DMS79 (cell line): ENCODE data around the gene PMPCA.

Source experiments
- DNase-seq: peaks from one replicate; lab custom pipeline; 2025; lab: John Stamatoyannopoulos, UW

Gene PMPCA, protein sequence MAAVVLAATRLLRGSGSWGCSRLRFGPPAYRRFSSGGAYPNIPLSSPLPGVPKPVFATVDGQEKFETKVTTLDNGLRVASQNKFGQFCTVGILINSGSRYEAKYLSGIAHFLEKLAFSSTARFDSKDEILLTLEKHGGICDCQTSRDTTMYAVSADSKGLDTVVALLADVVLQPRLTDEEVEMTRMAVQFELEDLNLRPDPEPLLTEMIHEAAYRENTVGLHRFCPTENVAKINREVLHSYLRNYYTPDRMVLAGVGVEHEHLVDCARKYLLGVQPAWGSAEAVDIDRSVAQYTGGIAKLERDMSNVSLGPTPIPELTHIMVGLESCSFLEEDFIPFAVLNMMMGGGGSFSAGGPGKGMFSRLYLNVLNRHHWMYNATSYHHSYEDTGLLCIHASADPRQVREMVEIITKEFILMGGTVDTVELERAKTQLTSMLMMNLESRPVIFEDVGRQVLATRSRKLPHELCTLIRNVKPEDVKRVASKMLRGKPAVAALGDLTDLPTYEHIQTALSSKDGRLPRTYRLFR

DNA sequence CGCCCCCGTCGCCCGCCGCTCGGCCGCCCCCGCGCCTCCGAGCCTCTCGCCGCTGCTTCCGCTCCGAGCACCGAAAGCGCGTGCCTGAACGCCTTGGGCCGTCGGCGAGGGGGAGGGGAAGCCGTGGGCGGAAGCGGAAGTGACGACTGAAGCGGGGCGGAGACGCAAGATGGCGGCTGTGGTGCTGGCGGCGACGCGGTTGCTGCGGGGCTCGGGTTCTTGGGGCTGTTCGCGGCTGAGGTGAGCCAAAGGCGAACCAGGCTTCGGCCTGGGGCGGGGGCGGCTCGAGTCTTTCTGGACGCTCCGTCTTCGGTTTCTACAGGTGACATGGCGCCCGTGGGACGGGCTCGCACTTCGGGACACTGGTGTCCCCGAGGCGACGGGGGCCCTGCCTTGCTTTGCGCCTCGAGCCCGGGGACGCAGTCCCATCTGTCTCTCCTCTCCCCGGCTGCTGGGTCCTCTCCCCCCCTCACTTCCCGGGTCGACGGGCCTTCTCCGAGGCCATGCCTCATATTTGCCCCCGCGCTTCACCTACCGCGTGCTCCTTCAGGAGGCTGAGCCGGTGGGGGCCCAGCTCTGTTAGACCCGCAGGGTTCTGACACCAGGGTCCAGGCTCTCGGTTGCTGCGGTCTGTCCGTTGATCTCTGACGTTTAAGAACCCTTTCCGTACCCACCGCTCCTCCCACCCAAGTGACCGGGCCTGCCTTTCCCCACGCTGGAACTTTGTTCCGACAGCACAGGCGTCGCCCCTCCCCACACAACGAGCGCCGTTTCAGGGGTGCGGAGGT, at the start of gene PMPCA, which contains the start of gene ENTR1:
Gene PMPCA, plus strand, starts transcription at position 159 of the 788 bp plus-strand sequence. Its CDS starts 11 bp downstream, at position 170.
Gene ENTR1, minus strand, starts transcription at position 115 of the 788 bp plus-strand sequence. CDS start 217 bp downstream, outside the sequence.
- peak; percentile 79 for DNase-seq

DNA sequence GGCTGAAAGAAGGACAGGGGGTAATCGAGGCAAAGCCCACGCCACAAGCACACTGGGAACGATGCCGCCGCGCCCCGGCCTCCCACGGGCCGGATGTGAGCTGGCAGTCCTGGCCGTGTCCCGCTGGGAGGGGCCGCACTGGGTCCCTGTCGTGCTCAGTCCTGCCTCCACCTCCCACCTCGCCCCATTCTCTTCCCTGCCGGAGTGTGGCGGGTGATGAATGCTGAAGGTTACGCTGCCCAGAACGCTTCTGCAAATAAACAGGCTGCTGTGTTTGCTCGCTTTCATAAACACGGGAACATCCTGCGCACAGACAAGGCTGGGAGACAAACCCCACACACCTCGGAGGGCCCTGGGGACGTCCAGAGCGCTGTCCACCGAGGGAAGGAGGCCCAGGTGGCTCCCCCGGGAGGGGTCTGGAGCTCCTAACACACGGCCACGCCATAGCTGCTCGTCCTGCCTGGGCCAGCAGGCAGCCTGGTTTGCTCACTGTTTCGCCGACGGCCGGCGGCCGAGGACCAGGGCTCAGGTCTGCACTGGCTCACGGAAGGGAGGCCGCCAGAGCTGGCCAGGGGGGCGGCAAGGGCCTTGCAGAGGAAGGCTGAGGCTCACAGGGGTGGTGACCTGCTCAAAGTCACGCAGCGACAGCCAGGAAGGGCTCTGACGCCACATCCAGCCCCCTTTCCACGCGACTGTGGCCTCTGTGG, 49.3 kb upstream of the PMPCA start:
- DNase-seq: no peak

DNA sequence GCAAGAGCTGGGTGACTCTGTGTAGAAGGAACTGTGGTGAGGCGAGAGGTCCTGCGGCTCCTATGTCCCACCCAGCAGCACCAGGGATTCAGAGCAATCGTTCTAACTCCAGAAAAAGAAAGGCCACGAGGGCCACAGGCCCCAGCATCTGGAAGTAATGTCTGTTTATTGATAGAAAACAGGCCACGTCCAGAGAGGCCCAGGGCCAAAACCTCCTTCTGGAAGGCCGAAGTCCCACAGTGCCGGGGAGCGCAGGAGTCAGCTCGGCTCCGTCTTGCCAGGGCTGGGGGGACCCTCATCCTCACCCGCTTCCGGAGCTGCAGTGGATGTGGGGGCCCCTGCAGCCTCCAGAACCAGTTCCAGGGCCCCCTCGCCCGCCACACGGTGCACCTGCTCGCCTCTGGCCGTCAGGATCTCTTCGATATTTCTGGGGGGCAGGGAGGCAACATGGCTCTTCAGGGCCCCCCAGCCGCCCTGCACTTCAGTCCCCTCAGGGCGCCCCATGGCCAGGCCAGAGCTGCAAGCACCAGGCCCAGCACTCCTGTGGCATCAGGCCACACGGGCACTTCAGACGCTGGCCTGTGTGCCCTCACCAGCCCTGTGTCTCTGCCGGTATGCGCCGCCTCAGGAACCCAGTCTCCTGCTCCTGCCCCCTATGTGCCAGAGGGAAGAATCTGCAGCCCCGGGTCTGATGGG, 48.6 kb upstream of the PMPCA start:
- no peak for DNase-seq

DNA sequence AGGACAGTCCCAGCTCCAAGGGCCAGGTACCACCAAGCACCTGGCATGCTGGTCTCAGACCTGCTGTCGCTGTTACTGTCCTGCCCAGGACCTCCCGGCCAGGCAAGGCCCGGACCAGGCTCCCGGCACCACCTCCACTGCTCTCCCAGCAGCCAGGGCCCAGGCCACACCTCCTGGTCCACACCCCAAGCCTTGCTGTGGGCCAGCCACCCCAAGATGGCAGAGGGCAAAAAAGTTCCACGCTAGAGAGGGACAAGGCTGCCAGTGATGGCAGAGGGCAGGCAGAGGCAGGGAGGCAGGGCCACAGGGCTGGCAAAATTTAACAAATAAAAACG, 48.0 kb upstream of the PMPCA start:
- no peak for DNase-seq

DNA sequence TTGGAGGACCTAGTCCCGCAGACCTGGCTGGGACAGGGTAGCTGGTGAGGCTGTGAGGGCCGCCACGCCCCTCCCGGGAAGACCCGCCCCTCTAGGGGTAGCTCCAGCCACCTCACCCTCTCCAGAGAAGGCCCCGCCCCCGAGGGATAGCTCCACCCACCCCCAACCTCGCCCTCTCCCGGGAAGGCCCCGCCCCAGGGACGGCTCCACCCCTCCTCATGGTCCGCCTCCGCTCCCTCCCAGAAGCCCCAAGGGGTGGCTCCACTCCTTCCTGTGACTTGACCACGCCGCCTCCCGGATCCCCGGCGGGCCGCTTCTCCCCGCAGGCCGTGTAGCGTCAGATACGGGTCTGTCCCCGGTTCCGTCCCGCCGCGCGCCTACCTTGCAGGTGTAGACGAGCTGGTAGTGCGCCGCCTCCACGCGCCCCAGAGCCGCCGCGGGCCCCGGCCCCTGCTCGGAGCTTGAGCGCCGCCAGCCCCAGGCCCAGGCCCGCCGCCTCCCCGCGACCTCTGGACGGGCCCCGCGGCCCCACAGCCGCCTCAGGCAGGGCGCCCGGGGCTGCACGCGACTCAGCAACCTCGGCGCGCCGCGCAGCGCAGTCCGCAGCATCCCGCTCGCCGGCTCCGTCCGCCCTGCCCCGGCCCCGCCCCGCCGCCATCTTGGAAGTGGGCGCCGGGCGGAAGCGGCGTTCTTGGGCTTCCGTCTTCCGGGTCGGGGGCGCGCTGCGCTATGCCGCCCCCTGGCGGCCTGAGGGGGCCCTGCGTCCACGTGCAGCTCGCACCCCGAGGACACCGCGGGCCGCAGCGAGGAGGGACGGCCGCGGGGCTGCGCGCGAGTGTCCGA, 47.1 kb upstream of the PMPCA start, which contains the start of gene DNLZ:
Gene DNLZ, minus strand, starts transcription at position 639 of the 843 bp plus-strand sequence. Its CDS starts 30 bp downstream, at position 609.
- DNase-seq: peak; percentile 78

DNA sequence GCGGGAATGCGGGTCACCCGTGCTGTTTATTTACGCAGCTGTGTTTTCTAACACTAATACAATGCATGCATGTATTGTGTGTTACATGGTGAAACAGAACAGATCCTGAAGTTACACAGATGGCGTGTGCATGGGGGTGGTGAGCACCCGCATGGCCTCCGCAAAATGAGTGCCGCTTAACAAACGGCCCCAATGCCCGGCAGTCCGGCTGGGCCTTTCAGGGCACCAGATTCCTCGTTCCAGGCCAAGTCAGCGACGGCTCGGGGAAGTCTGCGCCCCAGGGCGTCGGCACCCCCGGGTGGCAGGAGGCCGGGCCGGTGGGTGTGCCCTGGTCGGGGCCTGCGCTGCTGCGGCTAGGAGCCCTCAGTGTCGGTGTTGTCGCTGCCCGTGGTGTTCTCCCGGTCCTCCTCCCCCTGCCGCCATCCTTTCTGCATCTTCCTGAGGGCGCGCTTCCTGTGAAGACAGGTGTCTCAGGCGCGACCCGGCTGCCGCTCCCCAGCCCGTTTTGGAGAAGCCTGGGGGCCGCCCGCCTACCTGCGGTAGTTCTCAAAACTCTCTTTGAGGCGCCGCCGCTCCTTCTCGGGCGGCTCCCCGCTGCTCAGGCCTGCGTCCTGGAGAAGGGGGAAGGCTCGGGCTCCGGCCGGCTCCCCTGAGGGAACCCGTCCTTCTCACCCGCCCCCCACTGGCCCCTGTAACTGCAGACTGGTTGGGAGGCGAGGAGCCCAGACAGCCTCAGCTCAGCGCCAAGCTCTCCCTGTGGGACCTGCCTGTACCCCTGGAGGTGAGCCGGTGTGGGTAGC, 46.3 kb upstream of the PMPCA start:
- DNase-seq: peak; percentile 29

DNA sequence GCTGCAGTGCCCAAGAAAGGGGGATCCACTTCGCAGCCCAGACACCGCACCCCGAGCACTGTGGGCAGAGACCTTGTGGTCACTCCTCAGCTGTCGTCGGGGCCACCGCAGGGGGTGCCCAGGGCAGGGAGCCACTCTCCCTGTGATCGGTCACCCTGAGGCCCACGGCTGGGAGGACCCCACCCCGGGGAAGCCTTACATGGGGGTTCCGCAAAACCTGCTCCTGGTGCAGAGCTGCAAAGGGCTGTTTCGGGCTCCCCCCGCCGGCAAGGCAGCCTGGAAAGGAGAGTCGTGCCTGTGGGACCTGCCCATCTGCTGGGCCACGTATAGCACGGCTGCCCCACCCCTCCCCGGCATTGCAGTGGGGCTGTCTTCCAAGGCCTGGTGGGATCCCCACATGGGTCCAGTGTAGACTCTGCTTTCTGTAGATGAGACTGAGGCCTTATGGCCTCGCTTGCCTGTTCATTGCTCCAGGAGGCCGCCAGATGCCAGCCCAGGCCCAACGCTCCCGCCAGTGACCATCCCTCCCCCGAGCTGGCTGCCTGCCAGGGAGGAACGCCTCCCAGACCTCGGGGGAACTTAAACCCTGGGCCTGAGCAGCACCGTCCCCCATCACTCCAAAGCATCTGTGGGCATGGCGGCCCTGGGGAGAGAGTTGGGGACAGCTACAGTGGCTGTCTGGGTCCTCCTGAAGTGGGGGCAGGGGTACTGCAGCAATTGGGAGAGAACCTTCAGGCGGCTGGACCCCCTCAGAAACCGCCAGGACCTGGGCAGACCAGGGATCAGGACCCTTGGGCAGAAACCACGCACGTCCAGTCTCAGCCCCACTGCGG, 45.3 kb upstream of the PMPCA start:
- no peak for DNase-seq

DNA sequence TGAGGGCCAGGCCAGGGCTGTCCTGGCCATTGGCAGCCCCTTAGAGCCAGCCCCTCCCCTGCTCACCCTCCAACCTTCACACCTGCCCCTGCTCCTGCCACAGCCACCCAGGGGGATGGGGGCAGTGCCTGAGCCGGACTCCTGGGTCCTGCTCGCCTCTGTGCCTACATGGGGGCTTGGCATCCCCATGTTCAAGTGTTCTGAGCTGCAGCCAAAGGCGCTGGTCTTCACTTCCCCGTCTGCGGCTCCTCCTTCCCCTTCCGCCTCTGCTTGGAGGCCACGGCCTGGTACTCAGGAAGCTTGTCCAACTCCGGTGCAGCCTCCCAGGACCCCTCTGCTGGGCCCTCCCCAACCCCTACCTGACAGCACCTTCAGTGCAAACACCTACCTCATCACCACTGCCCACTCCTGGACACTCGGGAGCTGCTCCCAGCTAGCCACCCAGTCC, 44.7 kb upstream of the PMPCA start:
- no peak for DNase-seq

DNA sequence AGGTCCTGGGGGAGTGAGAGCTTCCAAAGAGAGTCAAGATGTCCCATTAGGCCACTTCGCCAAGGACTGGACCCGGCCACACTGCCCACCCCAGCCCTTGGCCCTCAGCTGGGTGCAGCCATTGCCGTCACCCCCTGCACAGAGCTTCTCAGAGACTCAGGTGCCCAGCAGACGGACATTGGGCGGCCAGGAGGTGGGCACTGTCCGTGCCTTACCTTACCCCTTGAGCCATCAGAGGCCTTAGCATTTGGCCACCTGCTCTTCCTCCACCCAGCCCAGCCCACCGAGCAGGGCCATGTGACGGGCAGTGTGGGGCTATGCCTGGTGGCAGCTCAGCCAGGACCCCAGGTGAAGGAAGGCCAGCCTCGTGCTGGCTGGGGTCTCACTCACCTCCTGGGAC, 43.6 kb upstream of the PMPCA start:
- no peak for DNase-seq

DNA sequence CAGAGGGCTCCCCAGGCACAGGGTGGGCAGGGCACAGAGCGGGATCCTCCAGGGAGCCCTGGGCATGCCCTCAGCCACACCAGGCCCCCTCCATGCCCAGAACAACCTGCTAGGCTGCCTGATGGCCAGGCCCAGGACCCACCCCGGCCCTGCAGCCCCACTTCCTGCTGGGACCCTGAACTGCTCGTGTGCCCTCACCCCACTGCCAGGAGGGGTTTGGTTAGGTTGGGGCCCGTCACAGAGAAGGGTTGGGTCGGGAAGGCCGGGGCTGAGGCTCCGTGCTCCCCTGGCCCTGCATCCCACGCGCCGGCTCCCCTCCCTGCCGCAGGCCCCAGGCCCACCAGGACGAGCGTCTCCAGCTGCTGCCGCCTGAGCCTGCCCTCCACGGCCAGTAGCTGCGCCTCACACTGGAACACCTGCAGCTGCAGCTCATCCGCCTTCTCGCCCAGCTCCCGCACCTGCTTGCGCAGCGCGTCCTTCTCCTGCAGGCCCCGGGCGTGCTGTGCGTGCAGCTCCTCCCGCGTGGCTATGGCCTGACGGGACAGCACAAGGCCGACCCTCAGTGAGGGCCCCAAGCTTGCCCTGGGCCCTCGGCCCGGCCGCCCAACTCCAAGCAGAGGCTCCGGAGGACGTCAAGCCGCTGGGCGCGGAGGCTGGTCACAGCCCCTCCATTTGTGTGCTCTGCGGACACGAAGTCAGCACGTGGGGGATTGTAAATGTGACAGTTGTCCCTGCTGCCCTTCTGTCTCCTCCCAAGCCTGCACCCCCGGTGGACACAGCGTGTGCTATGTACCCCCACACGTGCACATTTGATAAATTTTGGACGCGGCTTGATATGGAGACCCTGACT, 42.9 kb upstream of the PMPCA start:
- DNase-seq: no peak

DNA sequence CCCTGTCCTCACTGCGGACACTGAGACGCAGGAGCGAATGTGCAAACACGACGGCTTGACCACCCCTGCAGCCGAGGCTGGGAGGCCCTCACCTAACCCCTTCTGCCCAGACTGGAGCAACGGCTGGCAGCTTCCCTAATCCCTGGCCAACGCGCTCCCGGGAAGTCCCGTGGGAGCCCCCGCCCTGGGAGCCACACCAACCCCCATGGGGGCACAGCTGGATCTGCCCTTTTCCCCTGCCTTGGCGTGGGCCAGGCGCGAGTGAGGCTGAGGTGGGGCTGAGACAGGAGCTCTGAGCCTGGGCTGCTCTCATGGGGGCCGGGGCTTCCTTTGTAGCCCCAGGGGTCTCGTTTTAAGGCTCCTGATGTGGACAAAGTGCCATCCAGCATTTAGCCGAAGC, 42.3 kb upstream of the PMPCA start:
- DNase-seq: no peak

DNA sequence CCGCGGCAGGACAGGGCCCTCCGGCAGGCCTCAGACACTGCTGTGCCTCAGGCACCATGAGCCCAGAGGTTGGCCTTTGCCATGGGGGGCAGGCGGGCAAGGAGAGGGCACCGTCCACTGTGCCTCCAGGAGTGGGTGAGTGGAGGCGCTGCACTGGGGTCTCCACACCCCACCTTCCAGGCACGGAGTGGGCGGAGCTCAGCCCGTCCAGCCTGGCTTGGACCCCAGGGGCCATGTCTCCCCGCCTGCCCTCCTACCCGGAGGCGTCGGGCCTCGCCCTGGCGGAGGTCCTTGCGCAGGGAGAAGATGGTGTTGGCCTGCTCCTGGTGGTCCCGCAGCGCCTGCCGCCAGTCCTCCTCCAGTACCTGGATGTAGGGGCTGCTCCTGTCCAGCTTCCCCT, 40.4 kb upstream of the PMPCA start:
- DNase-seq: no peak

DNA sequence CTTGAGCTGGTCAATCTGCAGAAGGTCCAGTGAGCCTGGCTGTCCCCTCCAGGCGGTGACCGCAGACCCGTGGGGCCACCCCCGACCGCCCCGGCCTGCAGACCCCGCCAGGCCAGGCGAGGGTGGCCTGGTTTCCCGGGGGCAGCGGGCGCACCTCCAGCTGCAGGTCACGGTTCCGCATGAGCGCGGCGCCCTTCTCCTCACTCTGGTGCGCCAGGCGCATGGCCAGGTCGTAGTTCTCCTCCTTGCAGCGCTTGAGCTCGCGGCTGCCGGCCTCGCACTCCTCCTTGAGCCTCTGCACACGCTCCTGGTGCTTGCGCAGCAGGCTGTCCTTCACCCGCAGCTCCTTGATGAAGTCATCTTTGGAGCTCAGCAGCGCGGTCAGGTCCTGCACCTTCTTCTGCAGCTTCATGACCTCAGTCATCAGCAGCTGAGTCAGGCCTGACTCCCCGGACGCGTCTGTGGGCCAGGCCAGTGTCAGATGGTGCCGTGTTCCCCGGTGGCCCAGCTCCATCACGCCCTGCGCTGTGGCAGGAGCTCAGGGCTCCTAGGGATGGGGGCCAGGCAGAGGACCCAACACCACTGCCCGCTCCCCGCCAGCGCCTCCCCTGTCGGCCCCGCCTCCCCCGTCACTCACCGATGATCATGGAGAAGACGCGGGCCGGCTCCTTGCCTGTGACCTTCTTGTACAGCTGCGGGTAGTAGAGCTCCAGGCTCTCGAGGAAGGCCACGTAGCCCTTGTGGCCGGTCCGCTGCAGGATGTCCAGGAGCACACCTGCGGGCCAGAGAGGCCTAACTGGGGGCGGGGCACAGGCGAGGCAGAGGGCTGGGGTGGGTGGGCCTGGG, 39.5 kb upstream of the PMPCA start:
- no peak for DNase-seq

DNA sequence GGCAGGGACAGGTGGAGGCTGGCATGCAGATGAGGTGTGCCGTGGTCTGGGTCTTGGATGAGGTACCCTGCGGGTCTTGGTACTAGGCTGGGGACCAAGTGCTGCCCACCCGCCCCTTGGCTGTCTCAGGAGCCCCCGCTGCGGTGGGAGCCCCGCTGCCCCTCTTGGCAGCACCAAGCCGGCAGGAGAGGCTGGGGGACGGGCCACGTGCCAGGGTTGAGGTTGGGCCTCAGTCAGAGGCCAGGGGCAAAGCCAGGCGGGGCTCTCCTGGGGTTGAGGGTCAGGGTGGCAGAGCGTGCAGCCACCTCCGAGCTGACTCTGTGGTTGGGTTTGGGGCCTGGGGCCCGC, 39.0 kb upstream of the PMPCA start:
- no peak for DNase-seq

DNA sequence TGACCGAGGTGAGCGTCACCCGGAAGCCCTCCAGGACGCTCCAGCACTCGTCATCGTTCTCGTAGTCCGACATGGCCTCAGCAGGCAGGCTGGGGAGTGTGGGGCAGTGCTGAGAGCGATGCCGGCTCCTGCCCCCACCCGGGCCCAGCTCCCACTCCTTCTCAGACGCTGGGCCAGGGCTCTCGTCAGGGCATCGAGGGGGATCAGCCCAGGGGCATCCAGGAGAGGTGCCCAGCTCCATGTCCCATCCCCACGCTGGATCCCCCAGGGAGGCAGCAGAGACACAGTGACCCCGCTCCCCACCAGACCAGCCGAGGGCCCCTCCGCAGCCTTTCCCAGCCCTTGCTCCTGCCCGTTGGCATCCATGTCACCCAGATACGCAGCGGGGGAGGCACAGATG, 38.5 kb upstream of the PMPCA start:
- DNase-seq: no peak

DNA sequence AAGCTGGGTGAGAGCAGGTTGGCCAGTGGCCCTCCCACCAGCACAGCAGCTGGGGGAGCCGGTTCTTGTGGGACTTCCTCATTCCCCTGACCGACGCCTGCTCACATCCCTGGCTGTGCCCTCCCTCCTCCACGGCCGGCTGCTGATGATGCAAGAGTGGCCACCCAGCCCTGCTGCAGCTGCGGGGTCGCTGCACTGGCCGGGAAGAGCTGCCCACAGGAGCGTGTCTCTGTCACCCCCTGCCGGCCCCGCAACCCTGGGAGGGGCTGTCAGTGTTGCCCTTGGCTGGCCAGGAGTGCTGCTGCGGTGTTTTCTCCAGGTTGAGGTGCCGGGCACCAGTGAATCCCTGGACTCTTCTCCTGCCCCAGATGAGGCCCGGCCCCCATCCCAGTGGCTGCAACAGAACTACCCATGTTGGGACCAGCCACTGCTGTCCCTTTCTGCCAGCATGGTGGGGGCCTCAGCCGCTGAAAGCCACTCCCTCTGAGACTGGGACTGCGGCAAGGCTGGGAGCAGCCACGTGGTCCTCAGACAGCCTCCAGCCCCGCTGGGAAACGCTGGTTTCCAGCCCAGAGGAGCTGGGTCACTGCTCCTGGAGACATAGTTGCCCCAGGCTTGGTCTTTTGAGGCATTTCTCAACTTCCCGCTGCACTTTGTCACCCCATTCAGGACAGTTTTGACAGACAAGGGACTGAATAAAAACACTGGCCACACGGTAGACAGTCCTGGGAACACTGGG, 37.7 kb upstream of the PMPCA start:
- peak; percentile 6 for DNase-seq
